ENCODE measurements around the gene PRSS21.

PRSS21 gene

DNA sequence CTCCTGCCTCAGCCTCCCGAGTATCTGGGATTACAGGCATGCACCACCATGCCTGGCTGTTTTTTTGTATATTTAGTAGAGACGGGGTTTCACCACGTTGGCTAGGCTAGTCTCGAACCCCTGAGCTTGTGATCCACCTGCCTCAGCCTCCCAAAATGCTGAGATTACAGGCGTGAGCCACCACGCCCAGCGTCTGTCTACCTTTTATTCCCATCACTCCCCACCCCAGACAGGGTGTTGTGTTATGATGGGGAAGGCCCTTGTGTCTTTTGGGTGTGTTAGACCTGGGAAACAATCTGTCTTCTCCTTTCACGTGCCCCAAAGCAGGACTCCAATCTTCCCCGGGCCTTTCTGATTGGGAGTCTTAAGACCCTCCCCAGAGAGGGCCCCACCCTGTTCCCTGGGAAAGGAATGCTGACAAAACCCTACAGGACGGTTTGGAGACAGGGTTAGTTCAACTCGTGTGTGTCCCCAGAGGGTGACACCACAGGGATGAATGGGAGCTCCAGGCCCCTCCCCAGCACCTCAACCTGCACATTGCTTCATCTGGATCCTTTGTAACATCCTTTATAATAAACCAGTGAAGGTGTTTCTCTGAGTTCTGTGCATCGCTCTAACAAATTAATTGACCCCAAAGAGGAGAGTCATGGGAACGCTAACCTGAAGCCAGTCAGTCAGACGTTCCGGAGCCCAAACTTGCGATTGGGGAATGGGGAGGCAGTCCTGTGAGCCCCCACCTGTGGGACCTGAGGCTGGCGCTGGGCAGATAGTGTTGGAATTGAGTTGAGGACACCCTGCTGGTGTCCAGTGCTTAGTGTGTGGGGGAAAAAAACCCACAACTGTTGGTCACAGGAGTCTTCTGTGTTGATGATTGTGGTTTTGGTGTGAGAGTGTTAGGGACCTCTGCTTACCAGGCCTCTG, 36.8 kb upstream of the PRSS21 start:
- Histone ChIP-seq H3K4me1 (peaks cover 32% of the 10 kb centered on the region), H3K4me2 (no peak overlapping the region), H3K9me3 (no peaks in the 10 kb centered on the region), H4K20me1 (peaks cover 15% of the 10 kb centered on the region), H3K4me3 (no peak overlapping the region), H3K9ac (no peak overlapping the region), H3K27ac (no peak overlapping the region), H3K36me3 (peaks cover 4% of the 10 kb centered on the region), H3K27me3 (peaks cover 16% of the 10 kb centered on the region)
- TF ChIP-seq Cebpa-rat (IDR thresholded peaks at IDR 0.05), result no peak

- Histone ChIP-seq H3K27me3 (peaks cover 30% of the 10 kb centered on the region), H3K4me3 (no peak overlapping the region), H3K27ac (no peak overlapping the region), H4K20me1 (no peaks in the 10 kb centered on the region), H3K9me3 (no peaks in the 10 kb centered on the region), H3K4me2 (no peak overlapping the region), H3K36me3 (no peaks in the 10 kb centered on the region), H3K9ac (no peak overlapping the region), H3K4me1 (peaks cover 24% of the 10 kb centered on the region)
- no peak for TF ChIP-seq Cebpa-rat (IDR thresholded peaks at IDR 0.05)
These were observed 34.3 kb upstream of the PRSS21 start for GRCh38 chr16:2782583-2783351.

- no peak overlapping the region for H3K9ac ChIP-seq
These were observed 33.3 kb upstream of the PRSS21 start for GRCh38 chr16:2783581-2784357.

DNA sequence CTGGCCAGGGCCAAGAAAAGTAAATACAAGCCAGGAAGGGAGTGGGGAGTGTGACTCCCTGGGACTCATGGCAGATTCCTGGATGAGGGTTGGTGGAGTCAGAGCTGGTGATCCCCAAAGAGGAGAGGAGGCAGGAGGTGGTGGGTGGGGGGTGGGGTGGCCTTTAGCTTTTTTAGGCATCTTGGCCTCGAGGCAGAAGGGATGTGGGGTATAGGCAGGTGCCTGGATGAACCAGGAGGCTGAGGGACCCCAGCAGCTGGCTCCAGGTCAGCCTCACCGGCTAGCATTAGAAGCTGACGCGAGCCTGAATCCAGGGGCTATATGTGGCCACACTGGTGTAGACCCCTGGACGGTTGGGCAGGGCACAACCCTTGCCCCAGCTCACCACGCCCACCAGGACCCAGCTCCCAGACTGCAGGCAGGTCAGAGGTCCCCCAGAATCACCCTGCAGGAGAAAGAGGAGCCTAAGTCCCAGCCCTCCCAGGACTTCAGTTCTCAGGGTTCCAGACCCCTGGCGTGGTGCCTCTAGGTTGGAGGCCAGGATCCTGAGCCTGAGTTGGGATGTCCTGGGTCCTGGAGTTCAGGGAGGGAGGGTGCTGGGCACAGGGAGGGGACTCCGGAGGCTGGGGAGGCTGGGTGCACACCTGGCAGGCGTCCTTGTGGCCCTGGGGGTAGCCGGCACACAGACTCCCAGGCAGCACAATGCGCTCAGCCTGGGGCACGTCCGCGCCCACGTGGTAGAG, 32.5 kb upstream of the PRSS21 start:
- H3K9me3 ChIP-seq, result no peaks in the 10 kb centered on the region
- H3K4me2 ChIP-seq, result peak overlapping the region; percentile 12; the same call in 1 of the 2 replicates
- no peaks in the 10 kb centered on the region for H3K36me3 ChIP-seq
- H3K27ac ChIP-seq, result no peak overlapping the region
- peaks cover 30% of the 10 kb centered on the region for H3K27me3 ChIP-seq
- no peak overlapping the region for H3K9ac ChIP-seq
- H3K4me1 ChIP-seq, result peaks cover 10% of the 10 kb centered on the region
- TF ChIP-seq Cebpa-rat (IDR thresholded peaks at IDR 0.05), result no peak
- no peaks in the 10 kb centered on the region for H4K20me1 ChIP-seq
- H3K4me3 ChIP-seq, result no peak overlapping the region

More at GRCh38 chr16:2783581-2784357, 33.3 kb upstream of the PRSS21 start:
- no peak overlapping the region for H3K4me3 ChIP-seq
- H4K20me1 ChIP-seq, result no peaks in the 10 kb centered on the region
- H3K4me2 ChIP-seq, result no peak overlapping the region
- H3K27me3 ChIP-seq, result peaks cover 30% of the 10 kb centered on the region
- H3K4me1 ChIP-seq, result peaks cover 18% of the 10 kb centered on the region
- H3K36me3 ChIP-seq, result no peaks in the 10 kb centered on the region
- H3K9me3 ChIP-seq, result no peaks in the 10 kb centered on the region
- TF ChIP-seq Cebpa-rat (IDR thresholded peaks at IDR 0.05), result no peak
- no peak overlapping the region for H3K27ac ChIP-seq

GRCh38 chr16:2785101-2785991, 31.7 kb upstream of the PRSS21 start:
- Histone ChIP-seq H3K4me2 (peak overlapping the region; percentile 12; the same call in 1 of the 2 replicates), H3K9me3 (no peaks in the 10 kb centered on the region), H3K4me3 (no peak overlapping the region), H3K4me1 (peaks cover 7% of the 10 kb centered on the region; the same call in 1 of the 2 replicates), H3K9ac (no peak overlapping the region), H3K36me3 (no peaks in the 10 kb centered on the region), H4K20me1 (no peaks in the 10 kb centered on the region), H3K27ac (no peak overlapping the region), H3K27me3 (peaks cover 30% of the 10 kb centered on the region)
- TF ChIP-seq Cebpa-rat (IDR thresholded peaks at IDR 0.05), result no peak

DNA sequence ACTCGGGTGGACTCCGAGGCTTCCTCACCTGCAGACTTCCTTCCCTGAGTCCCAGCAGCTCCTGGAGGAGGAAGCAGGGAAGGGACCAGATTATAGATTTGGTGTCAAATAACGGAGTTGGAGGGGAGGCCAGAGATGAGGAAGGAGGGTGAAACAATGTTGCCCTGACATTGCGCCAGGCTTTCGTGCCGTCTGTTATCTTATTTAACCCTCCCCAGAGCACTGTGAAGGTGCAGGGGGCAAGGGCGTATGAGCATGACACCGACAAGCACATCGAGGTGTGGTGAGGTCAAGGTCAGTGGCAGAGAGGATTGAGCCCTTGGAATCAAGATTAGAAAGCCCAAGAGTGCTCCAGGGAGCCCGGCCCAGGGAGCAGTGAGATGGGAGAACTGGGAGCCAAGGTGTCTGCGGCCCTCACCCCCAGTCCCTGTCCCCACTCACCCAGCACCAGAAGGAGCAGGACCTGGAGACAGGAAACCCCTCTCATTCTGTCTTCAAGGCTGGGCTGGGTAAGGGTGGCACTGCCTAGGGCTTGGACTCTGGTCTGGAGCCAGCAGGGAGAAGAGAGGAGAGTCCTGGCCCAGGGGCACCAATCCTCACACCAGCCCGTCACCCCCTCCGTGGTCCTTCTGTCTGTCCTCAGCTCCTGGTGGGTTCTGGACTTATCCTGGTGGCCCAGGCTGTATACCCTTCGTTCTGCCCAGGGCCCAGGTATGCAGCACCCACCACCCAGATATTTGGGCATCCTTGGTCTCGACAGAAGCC, 30.8 kb upstream of the PRSS21 start:
- no peak for TF ChIP-seq Cebpa-rat (IDR thresholded peaks at IDR 0.05)
- H3K4me2 ChIP-seq, result no peak overlapping the region
- no peaks in the 10 kb centered on the region for H4K20me1 ChIP-seq
- peaks cover 7% of the 10 kb centered on the region; the same call in 1 of the 2 replicates for H3K4me1 ChIP-seq
- H3K36me3 ChIP-seq, result no peaks in the 10 kb centered on the region
- H3K4me3 ChIP-seq, result no peak overlapping the region
- no peaks in the 10 kb centered on the region for H3K9me3 ChIP-seq
- H3K27me3 ChIP-seq, result peaks cover 30% of the 10 kb centered on the region
- no peak overlapping the region for H3K27ac ChIP-seq
- H3K9ac ChIP-seq, result no peak overlapping the region

GRCh38 chr16:2786826-2787151, 30.2 kb upstream of the PRSS21 start:
- no peaks in the 10 kb centered on the region for H4K20me1 ChIP-seq
- TF ChIP-seq Cebpa-rat (IDR thresholded peaks at IDR 0.05), result no peak
- no peaks in the 10 kb centered on the region for H3K9me3 ChIP-seq
- H3K4me1 ChIP-seq, result peaks cover 7% of the 10 kb centered on the region; the same call in 1 of the 2 replicates
- no peak overlapping the region for H3K27ac ChIP-seq
- H3K36me3 ChIP-seq, result no peaks in the 10 kb centered on the region
- H3K4me3 ChIP-seq, result no peak overlapping the region
- H3K4me2 ChIP-seq, result no peak overlapping the region
- no peak overlapping the region for H3K9ac ChIP-seq
- peaks cover 30% of the 10 kb centered on the region for H3K27me3 ChIP-seq

DNA sequence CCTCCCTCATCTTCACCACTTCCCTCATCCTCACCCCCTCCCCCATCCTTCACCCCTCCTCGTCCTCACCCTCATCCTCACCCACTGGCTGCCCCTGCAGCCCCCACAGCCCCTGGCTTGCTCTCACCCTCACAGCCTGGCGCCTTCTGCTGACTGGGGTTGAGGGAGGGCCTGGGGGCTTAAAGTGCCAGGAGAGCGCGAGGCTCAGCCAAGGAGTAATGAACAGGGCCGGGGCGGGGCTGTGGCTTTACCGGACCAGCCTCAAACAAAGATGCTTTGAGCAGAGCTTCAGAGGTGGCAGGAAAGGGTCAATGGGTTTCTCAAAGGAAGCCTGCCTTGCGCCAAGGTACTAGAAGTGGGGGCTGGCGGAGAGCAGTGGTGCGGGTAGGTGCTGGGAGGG, 29.6 kb upstream of the PRSS21 start, which contains the start of gene PRSS33:
TSS of gene PRSS33 (minus strand) at position 155 of the 400 bp plus-strand sequence. CDS start 1,013 bp downstream, outside the sequence.
- Histone ChIP-seq H3K36me3 (no peaks in the 10 kb centered on the region), H3K4me1 (peaks cover 7% of the 10 kb centered on the region; the same call in 1 of the 2 replicates), H3K9ac (no peak within 1 kb of the TSS), H3K9me3 (no peaks in the 10 kb centered on the region), H3K27me3 (peaks cover 30% of the 10 kb centered on the region), H3K27ac (no peak within 1 kb of the TSS), H3K4me2 (no peak within 1 kb of the TSS), H3K4me3 (no peak within 1 kb of the TSS), H4K20me1 (no peaks in the 10 kb centered on the region)
- no peak for TF ChIP-seq Cebpa-rat (IDR thresholded peaks at IDR 0.05)
